Activated CD4-positive, alpha-beta T cell treated with anti-CD3 and anti-CD28 coated beads, Interleukin-2, amount 50 U/mL, for 48 hours (primary cell): ENCODE measurements around the gene TNS1.

ENCODE experiments used
- DNase-seq, 2 experiments: peaks; one replicate each; pipeline ENCODE4 v3.0.0-alpha.2; 2020

The TNS1 gene

GRCh38 chr2:217753460-217754200, 249.2 kb downstream of the TNS1 start:
- DNase-seq: no peak

DNA sequence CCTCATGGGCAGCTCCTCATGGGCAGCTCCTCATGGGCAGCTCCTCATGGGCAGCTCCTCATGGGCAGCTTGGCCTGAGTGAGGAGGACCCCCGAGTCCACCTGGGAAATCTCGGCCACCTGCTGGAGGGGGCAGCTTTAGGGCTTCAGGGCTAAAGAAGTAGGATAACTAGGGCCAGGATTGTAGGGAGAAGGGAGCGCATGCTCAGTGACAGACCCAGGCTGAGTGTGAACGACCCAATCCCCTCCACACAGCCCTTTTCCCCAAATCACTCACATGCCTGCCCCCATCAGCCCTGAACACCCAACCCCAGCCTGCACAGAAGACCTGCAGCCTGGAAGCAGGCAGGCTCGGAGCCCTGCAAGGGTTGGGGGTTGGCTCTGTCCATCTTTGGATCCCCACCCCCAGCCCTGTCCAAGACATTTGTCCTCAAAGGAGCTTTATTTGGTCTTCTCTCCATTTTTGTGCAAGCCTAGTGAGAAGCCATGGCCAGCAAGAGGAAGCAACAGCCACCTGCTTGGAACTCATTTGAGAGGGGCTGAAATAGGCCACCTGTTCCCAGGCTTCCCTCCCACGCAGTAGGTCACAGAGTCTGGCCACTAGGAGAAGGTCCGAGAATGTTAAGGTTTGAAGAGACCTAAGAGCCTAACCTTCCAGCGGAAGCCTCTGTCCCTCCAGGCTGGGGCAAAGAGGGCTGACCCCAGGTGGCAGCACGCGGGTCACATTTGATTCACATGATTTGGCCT, 249.9 kb downstream of the TNS1 start:
- DNase-seq: no peak

- DNase-seq: no peak
Measured at GRCh38 chr2:217751952-217752351, 250.8 kb downstream of the TNS1 start.

DNA sequence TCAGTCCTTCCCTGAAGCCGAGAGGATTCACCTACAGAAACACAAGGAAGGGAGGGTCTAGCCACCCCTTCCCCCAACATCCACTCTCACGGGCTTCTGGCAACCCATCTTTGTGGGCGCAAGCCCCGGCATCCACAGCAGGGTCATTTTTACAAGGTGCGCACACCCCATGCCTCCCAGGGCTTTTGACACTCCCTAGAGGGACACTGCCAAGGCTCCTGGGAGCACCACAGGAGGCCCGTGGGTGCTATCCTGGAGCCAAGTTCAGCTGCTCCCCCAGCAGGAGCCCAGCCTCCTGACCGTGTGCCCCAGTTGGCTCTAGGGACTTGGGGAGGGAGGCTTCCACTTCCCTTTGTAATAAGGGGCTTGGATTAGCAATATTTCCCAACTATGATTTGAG, 251.6 kb downstream of the TNS1 start:
- no peak for DNase-seq
